GM19238 (cell line): ENCODE results near the gene OSBPL10.
"Not testable (repeated sequence)": the region's sequence is repeated elsewhere in the genome, so short reads cannot be mapped to it uniquely, and the experiment has no call there.

Experiments
- DNase-seq: peaks from one replicate; pipeline ENCODE4 v3.0.0; 2011; ENCODE audit warnings: low spot score; ENCODE audit not compliant: insufficient read length

Gene OSBPL10

GRCh38 chr3:31891876-31892455, 89.1 kb downstream of the OSBPL10 start:
- DNase-seq = no peak

DNA sequence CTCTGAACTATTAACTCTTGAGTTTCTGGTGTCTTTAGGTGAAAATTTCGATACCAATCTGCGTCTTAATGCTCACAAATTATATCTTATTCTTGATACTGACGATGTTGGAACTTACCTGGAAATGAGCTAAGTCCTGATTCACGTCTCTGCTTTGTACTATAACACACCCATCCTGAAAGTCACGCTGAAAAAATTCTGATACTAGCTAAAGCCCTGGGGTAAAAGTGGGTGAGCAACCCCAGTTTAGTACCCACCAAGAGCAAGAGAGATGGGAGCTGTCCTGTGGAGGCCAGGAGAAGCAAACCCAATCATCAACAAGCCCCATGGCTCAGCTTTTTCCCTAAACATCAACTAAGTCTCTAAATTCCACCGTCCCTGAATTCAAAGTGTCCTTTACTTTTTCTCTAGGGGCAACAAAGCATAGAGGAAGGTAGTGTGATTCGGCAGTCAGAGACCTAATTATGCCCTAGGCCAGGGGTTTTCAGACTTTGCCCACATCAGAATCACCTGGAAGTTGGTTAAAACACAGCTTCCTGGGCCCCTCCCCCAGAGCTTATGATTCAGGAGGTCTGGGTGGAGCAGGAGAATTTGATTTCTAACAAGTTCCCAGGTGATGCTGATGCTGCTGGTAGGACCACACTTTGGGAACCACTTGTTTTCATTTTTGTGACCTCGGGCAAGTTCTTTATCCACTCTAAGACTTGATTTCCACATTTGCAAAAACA, 90.2 kb downstream of the OSBPL10 start:
- DNase-seq = no peak

- no peak for DNase-seq
Observed at GRCh38 chr3:31890007-31890406, 91.1 kb downstream of the OSBPL10 start.

- no peak for DNase-seq
Observed at GRCh38 chr3:31885235-31885634, 95.8 kb downstream of the OSBPL10 start.

GRCh38 chr3:31884251-31884650, 96.8 kb downstream of the OSBPL10 start:
- DNase-seq = no peak

DNA sequence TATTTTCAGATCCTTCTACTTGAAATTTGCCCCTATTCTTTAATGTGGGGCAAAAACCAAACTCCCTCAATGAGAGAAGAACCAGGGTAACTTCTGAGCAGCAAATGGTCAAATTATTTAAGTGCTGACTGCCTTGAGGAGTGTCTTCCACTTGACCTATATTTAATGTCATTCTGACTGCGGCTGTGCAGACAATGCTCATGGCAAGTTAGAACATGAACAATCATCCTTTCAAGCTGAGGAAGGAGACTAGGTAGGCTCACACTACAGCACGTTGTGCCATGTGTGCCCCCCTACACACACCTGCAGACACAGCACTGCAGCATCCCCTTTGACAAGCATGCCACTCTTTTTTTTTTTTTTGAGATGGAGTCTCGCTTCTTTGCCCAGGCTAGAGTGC, 98.2 kb downstream of the OSBPL10 start:
- DNase-seq = no peak

- no peak for DNase-seq
Observed at GRCh38 chr3:31882431-31882830, 98.6 kb downstream of the OSBPL10 start.

DNA sequence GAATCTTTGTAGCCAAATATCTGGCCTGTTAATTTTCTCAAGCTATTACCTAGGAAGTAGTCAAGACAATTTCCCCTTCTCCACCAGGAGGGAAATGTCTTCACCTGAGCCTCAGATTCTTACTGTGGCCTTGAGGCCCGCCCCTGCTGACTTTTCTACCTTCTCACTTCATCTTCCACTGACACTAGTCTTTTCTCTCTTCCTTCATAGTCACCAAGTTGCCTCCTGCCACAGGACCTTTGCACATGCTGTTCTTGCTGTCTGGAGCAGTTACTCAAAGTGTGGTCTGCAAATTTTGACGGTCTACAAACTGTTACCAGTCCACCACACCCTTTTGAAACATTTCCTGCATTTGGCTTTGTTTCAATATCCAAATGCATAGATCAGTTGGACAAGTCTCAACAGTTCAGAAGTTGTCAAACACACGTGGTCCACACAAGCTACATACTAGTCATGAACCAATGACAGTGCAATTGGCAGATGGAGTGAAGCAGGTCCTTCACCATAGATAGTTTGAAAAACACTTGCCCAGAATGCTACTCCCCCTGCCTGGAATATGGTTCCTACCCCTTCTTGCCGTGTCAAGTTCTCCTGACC, 100.5 kb downstream of the OSBPL10 start:
- no peak for DNase-seq

- DNase-seq = no peak
Observed at GRCh38 chr3:31880020-31880419, 101.0 kb downstream of the OSBPL10 start.

- DNase-seq = no peak
Observed at GRCh38 chr3:31879365-31879764, 101.7 kb downstream of the OSBPL10 start.

DNA sequence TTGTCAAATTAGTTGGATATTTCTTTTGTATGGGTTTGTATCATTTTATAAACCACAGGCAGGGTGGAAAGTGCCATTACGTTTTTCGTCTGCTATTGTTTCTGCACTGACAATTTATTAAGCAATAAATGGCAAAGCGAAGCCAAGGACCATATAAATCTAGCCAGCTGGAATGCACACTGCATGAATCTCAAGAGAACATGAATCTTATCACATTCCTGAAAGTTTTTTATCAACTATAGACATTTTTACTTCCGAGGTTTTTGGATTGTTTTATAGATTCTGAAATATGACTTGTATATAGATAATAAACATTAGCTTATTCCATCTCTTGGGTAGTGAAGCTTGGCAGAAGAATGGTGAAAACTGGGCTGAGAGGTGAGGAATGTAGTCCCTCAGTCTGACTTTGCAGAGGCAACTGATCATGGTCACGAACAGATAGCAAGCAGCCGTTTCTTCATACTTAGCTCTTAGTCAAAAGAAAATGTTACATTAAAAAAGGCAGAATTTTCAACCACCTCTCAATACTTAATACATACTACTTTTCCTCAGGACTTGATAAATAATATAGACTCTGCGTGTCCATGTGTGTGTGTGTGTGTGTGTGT, 102.7 kb downstream of the OSBPL10 start:
- no peak for DNase-seq

GRCh38 chr3:31876331-31876730, 104.7 kb downstream of the OSBPL10 start:
- DNase-seq = no peak

DNA sequence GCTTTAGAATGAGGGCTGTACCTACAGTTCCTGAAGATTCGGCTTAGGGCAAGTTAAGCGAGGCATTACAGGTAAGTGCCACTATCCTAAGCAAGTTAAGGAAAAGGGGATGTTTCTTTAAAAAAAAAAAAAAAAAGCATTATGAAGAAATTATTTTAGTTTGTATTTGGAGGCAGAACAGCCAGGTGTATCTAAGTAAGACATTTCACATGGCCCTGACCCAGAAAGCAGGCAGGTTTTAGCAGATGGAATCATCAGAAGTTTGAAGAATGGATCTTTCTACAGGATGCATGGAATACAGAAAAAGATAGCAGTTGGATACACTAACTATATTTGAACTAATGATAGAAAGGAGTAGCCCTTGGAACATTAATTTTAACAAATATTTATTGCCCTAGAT, 105.6 kb downstream of the OSBPL10 start:
- DNase-seq = no peak

- DNase-seq = no peak
Observed at GRCh38 chr3:31873254-31873820, 107.7 kb downstream of the OSBPL10 start.

DNA sequence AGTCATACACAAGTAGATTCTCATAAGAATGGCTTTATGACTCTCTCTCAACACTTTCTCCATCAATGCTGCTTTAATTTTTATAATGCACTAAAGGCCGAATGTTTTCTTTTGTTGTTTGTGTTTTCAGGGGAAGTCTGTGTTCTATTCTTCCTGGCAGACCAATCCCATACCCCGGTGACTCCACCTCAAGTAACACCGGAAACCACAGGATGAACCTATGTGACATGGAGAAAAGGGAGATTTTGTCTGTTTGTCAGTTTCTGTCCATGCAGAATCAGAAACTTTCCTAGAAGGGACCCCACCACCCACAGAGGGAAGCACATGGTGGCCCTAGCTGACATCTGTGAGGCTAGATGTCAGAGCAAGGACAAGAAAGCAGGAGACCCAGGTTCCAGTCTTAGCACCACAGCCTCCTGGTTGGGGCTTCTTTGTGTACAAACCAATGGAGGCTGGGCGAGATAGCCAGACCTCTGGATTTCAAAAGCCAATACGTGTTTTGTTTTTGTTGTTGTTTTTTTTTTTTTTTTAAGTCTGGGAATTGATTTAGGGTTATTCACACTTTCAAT, 109.0 kb downstream of the OSBPL10 start:
- no peak for DNase-seq

DNA sequence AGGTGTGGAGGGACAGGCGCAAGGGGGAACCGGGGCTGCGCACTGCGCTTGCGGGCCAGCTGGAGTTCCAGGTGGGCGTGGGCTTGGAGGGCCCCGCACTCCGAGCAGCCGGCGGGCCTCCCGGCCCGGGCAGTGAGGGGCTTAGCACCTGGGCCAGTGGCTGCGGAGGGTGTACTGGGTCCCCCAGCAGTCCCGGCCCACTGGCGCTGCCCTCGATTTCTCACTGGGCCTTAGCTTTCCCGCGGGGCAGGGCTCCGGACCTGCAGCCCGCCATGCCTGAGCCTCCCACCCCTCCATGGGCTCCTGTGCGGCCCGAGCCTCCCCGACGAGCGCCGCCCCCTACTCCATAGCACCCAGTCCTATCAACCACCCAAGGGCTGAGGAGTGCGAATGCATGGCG, 111.0 kb downstream of the OSBPL10 start:
- DNase-seq = not testable (repeated sequence)

GRCh38 chr3:31868236-31868635, 112.8 kb downstream of the OSBPL10 start:
- no peak for DNase-seq

DNA sequence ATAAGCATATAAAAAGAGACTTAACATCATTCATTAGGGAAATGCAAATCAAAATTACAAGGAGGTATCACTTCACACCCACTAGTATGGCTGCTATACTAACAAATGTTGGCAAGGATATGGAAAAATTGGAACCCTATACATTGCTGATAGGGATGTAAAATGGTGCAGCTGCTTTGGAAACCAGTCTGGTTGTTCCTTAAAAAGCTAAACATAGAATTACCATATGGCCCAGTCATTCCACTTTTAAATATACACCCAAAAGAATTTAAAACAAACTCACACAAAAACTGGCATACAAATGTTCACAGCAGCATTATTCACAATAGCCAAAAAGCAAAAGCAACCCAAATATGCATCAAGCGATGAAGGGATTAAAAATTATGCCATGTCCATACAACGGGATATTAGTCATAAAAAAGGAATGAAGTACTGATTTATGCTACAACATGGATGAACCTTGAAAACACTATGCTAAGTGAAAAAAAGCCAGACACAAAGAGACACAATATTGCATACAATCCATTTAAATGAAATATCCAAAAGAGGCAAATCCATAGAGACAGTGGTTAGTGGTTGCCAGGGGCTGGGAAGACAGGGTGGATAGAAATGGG, 118.3 kb downstream of the OSBPL10 start:
- no peak for DNase-seq

- no peak for DNase-seq
Observed at GRCh38 chr3:31861826-31862225, 119.2 kb downstream of the OSBPL10 start.

GRCh38 chr3:31860642-31861041, 120.4 kb downstream of the OSBPL10 start:
- not testable (repeated sequence) for DNase-seq

GRCh38 chr3:31859245-31859644, 121.8 kb downstream of the OSBPL10 start:
- no peak for DNase-seq
